Umbilical cord (tissue), 2 donors: ENCODE results near the gene PRR14. TPM values are rescaled to one million over a fixed set of nuclear protein-coding genes. Genes with fewer than 3 reads are reported as not detected.
A peak's percentile ranks its signal among the peaks of the same experiment; 100 is the strongest.
"Not testable (repeated sequence)": the region's sequence is repeated elsewhere in the genome, so short reads cannot be mapped to it uniquely, and the experiment has no call there.

Source experiments
- DNase-seq: peaks from one replicate; pipeline ENCODE4 v3.0.0-alpha.2; 2015; ENCODE audit warnings: low spot score
- total RNA-seq: library from RNA; depleted of rRNA; stranded (reverse); fragments of >200 nt; gene quantifications from one replicate; pipeline ENCODE4 v1.2.3, GENCODE V29; 2014; ENCODE audit warnings: low replicate concordance; ENCODE audit not compliant: insufficient read depth

PRR14 gene
- total RNA-seq, 1 donor from 2014 or later = 0.96 TPM

GRCh38 chr16:30688701-30689100 lies 37.9 kb downstream of the PRR14 start:
- peak; percentile 15 for DNase-seq

- no peak for DNase-seq
These were observed 41.1 kb downstream of the PRR14 start for GRCh38 chr16:30691907-30692306.

- no peak for DNase-seq
These were observed 41.8 kb downstream of the PRR14 start for GRCh38 chr16:30692396-30693064.

GRCh38 chr16:30694926-30695693 lies 44.4 kb downstream of the PRR14 start:
- no peak for DNase-seq

GRCh38 chr16:30696646-30697045 lies 45.9 kb downstream of the PRR14 start:
- not testable (repeated sequence) for DNase-seq

GRCh38 chr16:30697264-30698138 lies 46.7 kb downstream of the PRR14 start:
- no peak for DNase-seq

- DNase-seq = peak; percentile 99
These were observed 47.5 kb downstream of the PRR14 start for GRCh38 chr16:30698139-30698815.

GRCh38 chr16:30698816-30699614 lies 48.3 kb downstream of the PRR14 start, which contains the start of gene SRCAP:
Gene SRCAP, plus strand, starts transcription at chr16:30699171. Its CDS starts 1,654 bp downstream, at chr16:30700825.
- DNase-seq = peak; percentile 87

- no peak for DNase-seq
These were observed 48.9 kb downstream of the PRR14 start for GRCh38 chr16:30699615-30700099.

- no peak for DNase-seq
These were observed 49.7 kb downstream of the PRR14 start for GRCh38 chr16:30700491-30700890.

GRCh38 chr16:30700971-30701370 lies 50.2 kb downstream of the PRR14 start:
- no peak for DNase-seq

- not testable (repeated sequence) for DNase-seq
These were observed 52.3 kb downstream of the PRR14 start for GRCh38 chr16:30703071-30703470.

GRCh38 chr16:30703971-30704370 lies 53.2 kb downstream of the PRR14 start:
- no peak for DNase-seq

Other genes with a start within 250 kb of the PRR14 start
- 12.0 TPM for gene ZNF771, start 243.4 kb upstream of the PRR14 start, total RNA-seq
- gene DCTPP1, start 220.9 kb upstream of the PRR14 start, total RNA-seq = 10.1 TPM
- 6.3 TPM for gene SEPHS2, start 205.1 kb upstream of the PRR14 start, total RNA-seq
- 3.1 TPM for gene ITGAL, start 178.2 kb upstream of the PRR14 start, total RNA-seq
- 14.7 TPM for gene ZNF768, start 124.4 kb upstream of the PRR14 start, total RNA-seq
- gene ZNF747, start 116.1 kb upstream of the PRR14 start, total RNA-seq = 5.5 TPM
- gene ZNF764, start 92.6 kb upstream of the PRR14 start, total RNA-seq = 4.1 TPM
- gene ZNF688, start 79.2 kb upstream of the PRR14 start, total RNA-seq = 5.1 TPM
- gene ZNF785, start 65.3 kb upstream of the PRR14 start, total RNA-seq = 17.3 TPM
- 8.2 TPM for gene ZNF689, start 40.6 kb upstream of the PRR14 start, total RNA-seq
- 13.5 TPM for gene FBRS, start 7.5 kb downstream of the PRR14 start, total RNA-seq
- gene SRCAP, start 48.2 kb downstream of the PRR14 start, total RNA-seq = 22.6 TPM
- gene PHKG2, start 97.5 kb downstream of the PRR14 start, total RNA-seq = 5.5 TPM
- gene CFAP119, start 111.1 kb downstream of the PRR14 start, total RNA-seq = not detected
- 28.6 TPM for gene RNF40, start 111.4 kb downstream of the PRR14 start, total RNA-seq
- 5.1 TPM for gene ZNF629, start 136.2 kb downstream of the PRR14 start, total RNA-seq
- 27.0 TPM for gene BCL7C, start 243.1 kb downstream of the PRR14 start, total RNA-seq
- gene CTF1, start 245.7 kb downstream of the PRR14 start, total RNA-seq = 2.6 TPM